WTC11 (cell line): ENCODE data around the gene PBRM1. TPM values are rescaled to one million over a fixed set of nuclear protein-coding genes. Genes with fewer than 3 reads are reported as not detected.

Experiments
- ATAC-seq: fragments of 200-7000 bp; cut with Tn5 transposase; 2 replicates; pipeline ENCODE4 v1.10.0; 2021; ENCODE audit warnings: mild to moderate bottlenecking, moderate library complexity
- CTCF ChIA-PET: fragments of 300-600 bp; sonication (Branson Sonifier 250); formaldehyde crosslinking; loops from one replicate; lab custom pipeline; 2021; ENCODE audit warnings: antibody characterized with exemption; lab: Charles Lee
- POLR2A ChIA-PET: fragments of 350-600 bp; sonication (Branson Sonifier 250); formaldehyde crosslinking; loops from one replicate; lab custom pipeline; 2021; ENCODE audit warnings: antibody characterized with exemption; lab: Charles Lee
- DNase-seq: peaks from one replicate; pipeline ENCODE4 v3.0.0; 2021; ENCODE audit warnings: low spot score
- H3K27ac Mint-ChIP-seq: 2 replicates; pipeline ENCODE4 v1.8.0; 2021; ENCODE audit warnings: mixed read lengths
- H3K27me3 Mint-ChIP-seq: 2 replicates; pipeline ENCODE4 v1.8.0; 2021; ENCODE audit warnings: low read depth, mild to moderate bottlenecking, moderate library complexity, mixed read lengths
- H3K36me3 Mint-ChIP-seq: 2 replicates; pipeline ENCODE4 v1.8.0; 2021; ENCODE audit warnings: mixed read lengths
- H3K4me1 Mint-ChIP-seq: 2 replicates; pipeline ENCODE4 v1.8.0; 2022; ENCODE audit warnings: mixed read lengths
- H3K4me3 Mint-ChIP-seq: 2 replicates; pipeline ENCODE4 v1.8.0; 2021; ENCODE audit warnings: mild to moderate bottlenecking, moderate library complexity, mixed read lengths
- H3K9me3 Mint-ChIP-seq: 2 replicates; pipeline ENCODE4 v1.8.0; 2021; ENCODE audit warnings: mixed read lengths
- ARID4B ChIP-seq: sonication (generic); formaldehyde crosslinking; IDR thresholded peaks from 2 replicates; pipeline ENCODE4 v1.8.0; 2023; ENCODE audit warnings: missing genetic modification reagents, mild to moderate bottlenecking, borderline replicate concordance
- ATF3 ChIP-seq: sonication (generic); formaldehyde crosslinking; conservative IDR thresholded peaks from 2 replicates; pipeline ENCODE4 v1.8.1; 2022; ENCODE audit warnings: mild to moderate bottlenecking, missing genetic modification reagents
- ATF6 ChIP-seq: sonication (generic); formaldehyde crosslinking; IDR thresholded peaks from 2 replicates; pipeline ENCODE4 v1.8.1; 2023; ENCODE audit warnings: mild to moderate bottlenecking, missing genetic modification reagents
- CBFB ChIP-seq: sonication (generic); formaldehyde crosslinking; IDR thresholded peaks from 2 replicates; pipeline ENCODE4 v1.8.1; 2022; ENCODE audit warnings: mild to moderate bottlenecking, low read depth, missing genetic modification reagents
- CTCF ChIP-seq: fragments of 200-600 bp; IDR thresholded peaks from 2 replicates; pipeline ENCODE4 v1.8.0; 2022; ENCODE audit warnings: antibody characterized with exemption
- ESRRA ChIP-seq: sonication (generic); formaldehyde crosslinking; IDR thresholded peaks from 2 replicates; pipeline ENCODE4 v1.8.1; 2022; ENCODE audit warnings: mild to moderate bottlenecking, missing genetic modification reagents, borderline replicate concordance
- FOXK1 ChIP-seq: sonication (generic); formaldehyde crosslinking; IDR thresholded peaks from 2 replicates; pipeline ENCODE4 v1.8.0; 2022; ENCODE audit warnings: mild to moderate bottlenecking, moderate library complexity, missing genetic modification reagents
- TP53 ChIP-seq: sonication (generic); formaldehyde crosslinking; IDR thresholded peaks from 2 replicates; pipeline ENCODE4 v1.8.1; 2023; ENCODE audit warnings: mild to moderate bottlenecking, missing genetic modification reagents
- ZNF138 ChIP-seq: sonication (generic); formaldehyde crosslinking; conservative IDR thresholded peaks from 2 replicates; pipeline ENCODE4 v1.8.1; 2022; ENCODE audit warnings: mild to moderate bottlenecking, moderate library complexity, missing genetic modification reagents
- ZNF219 ChIP-seq: sonication (generic); formaldehyde crosslinking; IDR thresholded peaks from 2 replicates; pipeline ENCODE4 v1.8.0; 2023; ENCODE audit warnings: missing genetic modification reagents, mild to moderate bottlenecking, borderline replicate concordance
- ZNF532 ChIP-seq: fragments of 250-450 bp; sonication (Bioruptor Pico); IDR thresholded peaks from 2 replicates; pipeline ENCODE4 v1.9.0; 2021; ENCODE audit warnings: mild to moderate bottlenecking, borderline replicate concordance
- ZSCAN18 ChIP-seq: fragments of 250-450 bp; sonication (Bioruptor Pico); IDR thresholded peaks from 2 replicates; pipeline ENCODE4 v2.1.2; 2022; ENCODE audit warnings: mild to moderate bottlenecking, moderate library complexity
- total RNA-seq: library from RNA; stranded (reverse); gene quantifications from 3 replicates; pipeline ENCODE4 v1.2.3, GENCODE V29; 2021

Gene PBRM1
- total RNA-seq, 1 experiment from 2014 or later = 48.8 TPM

GRCh38 chr3:52537726-52538421 lies 147.8 kb downstream of the PBRM1 start:
- CTCF ChIA-PET = no interaction called here

GRCh38 chr3:52537165-52537620 lies 148.5 kb downstream of the PBRM1 start:
- Mint-ChIP-seq H3K9me3 (no peaks in the 10 kb centered on the region), H3K27ac (peak overlapping the region; percentile 99), H3K4me3 (peak overlapping the region; percentile 98), H3K27me3 (no peaks in the 10 kb centered on the region), H3K4me1 (peaks cover 48% of the 10 kb centered on the region), H3K36me3 (peaks cover 19% of the 10 kb centered on the region)
- POLR2A ChIA-PET = no interaction called here
- DNase-seq (no peak), ATAC-seq (no peak)
- TF ChIP-seq CBFB = 0 out of 2 replicates have a peak, but pooled peaks have one; percentile 7
- TF ChIP-seq ATF3 (CRISPR knock-in tag) = no peak
- CTCF ChIA-PET = interaction anchor here (1.4 kb wide), 1 partner anchor 20 kb away, joined by 3 read pairs; no protein-coding TSS in a partner anchor

More at GRCh38 chr3:52537726-52538421, 147.8 kb downstream of the PBRM1 start:
- peak overlapping the region; percentile 98 for H3K4me3 Mint-ChIP-seq
- no peaks in the 10 kb centered on the region for H3K27me3 Mint-ChIP-seq
- H3K4me1 Mint-ChIP-seq = peaks cover 43% of the 10 kb centered on the region
- peak overlapping the region; percentile 43 for H3K27ac Mint-ChIP-seq
- ATAC-seq = no peak
- TF ChIP-seq TP53 (CRISPR knock-in tag) = no peak
- TF ChIP-seq, all 79 proteins: peak for 0
- Mint-ChIP-seq H3K9me3 (no peaks in the 10 kb centered on the region), H3K36me3 (peaks cover 19% of the 10 kb centered on the region)
- DNase-seq = no peak
- POLR2A ChIA-PET = no interaction called here

- Mint-ChIP-seq H3K4me3 (peak within 1 kb of the TSS; percentile 98), H3K36me3 (peaks cover 15% of the 10 kb centered on the region), H3K27ac (peak within 1 kb of the TSS; percentile 99), H3K9me3 (no peaks in the 10 kb centered on the region), H3K27me3 (no peaks in the 10 kb centered on the region), H3K4me1 (peaks cover 51% of the 10 kb centered on the region)
- ATAC-seq (peak; percentile 86), DNase-seq (peak; percentile 98)
- POLR2A ChIA-PET = interaction anchor here (0.6 to 1.0 kb wide), 3 partner anchors 17 to 219 kb away, joined by 3 to 4 read pairs (median 3); no protein-coding TSS in a partner anchor
- CTCF ChIA-PET = interaction anchor here (0.7 to 1.4 kb wide), 9 partner anchors 17 to 256 kb away, joined by 3 to 7 read pairs (median 3); no protein-coding TSS in a partner anchor
- TF ChIP-seq ZSCAN18 (CRISPR knock-in tag) (0 out of 2 replicates have a peak, but pooled peaks have one; percentile 43), FOXK1 (peak; percentile 93), ATF6 (CRISPR knock-in tag) (no peak), ZNF138 (peak; percentile 97), ESRRA (CRISPR knock-in tag) (peak; percentile 78; the same call in 1 of the 2 replicates), CTCF (no peak), ARID4B (peak; percentile 94), ZNF219 (CRISPR knock-in tag) (no peak), ZNF532 (CRISPR knock-in tag) (no peak)
Measured at GRCh38 chr3:52536369-52537164, 149.1 kb downstream of the PBRM1 start, which contains the start of gene UQCC5. Gene UQCC5 (plus strand): TSS chr3:52536605. CDS start chr3:52536756, 151 bp downstream.
